ENCODE measurements around the gene CNTN6. TPM values are rescaled to one million over a fixed set of nuclear protein-coding genes. Genes with fewer than 3 reads are reported as not detected.
"Not testable (repeated sequence)": the region's sequence is repeated elsewhere in the genome, so short reads cannot be mapped to it uniquely, and the experiment has no call there.

Gene CNTN6
- polyA plus RNA-seq, 1 donor (not counting 4 experiments of a cell fraction or from before 2014, with no cell fraction given), result not detected

DNA sequence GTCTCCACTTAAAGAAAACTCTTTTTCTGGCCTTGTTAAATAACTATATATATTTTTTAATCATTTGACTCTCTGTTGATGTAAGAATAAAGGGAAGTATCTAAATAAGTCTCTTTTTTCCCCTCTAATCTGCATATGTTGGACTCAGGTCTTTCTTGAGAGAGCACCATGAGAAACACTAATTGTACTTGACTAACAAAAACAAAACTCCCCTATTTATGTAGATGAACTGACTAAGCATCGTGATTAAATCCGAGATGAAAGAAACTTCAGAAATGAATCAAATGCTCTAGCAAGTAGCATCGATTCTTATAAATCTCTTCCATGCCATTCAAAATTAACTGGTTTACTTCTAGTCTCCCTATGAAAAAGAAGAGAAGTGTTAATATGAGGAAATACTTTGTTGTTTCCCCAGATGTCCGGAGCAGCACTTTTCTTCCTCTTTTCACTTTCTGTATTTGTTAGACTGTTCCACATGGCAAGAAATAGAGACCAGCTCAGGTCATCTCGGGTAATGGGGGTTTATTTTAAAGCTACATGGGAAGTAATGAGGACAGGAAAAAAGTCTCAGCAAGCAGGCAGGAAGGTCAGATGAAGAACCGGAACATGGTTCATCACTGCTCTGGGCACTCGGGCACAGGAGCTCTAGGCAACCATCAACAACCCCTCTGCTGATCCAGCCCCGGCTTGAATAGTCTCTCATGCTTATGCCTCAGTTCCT, 288.3 kb downstream of the CNTN6 start:
- DNase-seq (ENCODE audit: low read depth, low spot score), result no peak
- Histone ChIP-seq H3K9ac (ENCODE audit: control insufficient read depth, extremely low read depth, insufficient read depth, low read length) (no peak overlapping the region), H3K9me3 (ENCODE audit: control insufficient read depth, low read depth, low read length) (no peaks in the 10 kb centered on the region), H3K9me1 (ENCODE audit: control insufficient read depth, extremely low read depth, insufficient read depth, low read length) (no peaks in the 10 kb centered on the region), H3K4me1 (ENCODE audit: control insufficient read depth, extremely low read depth, insufficient read depth, low read length) (no peaks in the 10 kb centered on the region), H3K79me2 (ENCODE audit: control insufficient read depth, insufficient read depth, low read length) (no peaks in the 10 kb centered on the region), H2AFZ (ENCODE audit: control insufficient read depth, low read length) (no peak overlapping the region), H3K4me2 (ENCODE audit: control insufficient read depth, extremely low read depth, insufficient read depth, low read depth, low read length) (no peak overlapping the region), H3K27me3 (ENCODE audit: control insufficient read depth, extremely low read depth, insufficient read depth, low read length) (no peaks in the 10 kb centered on the region), H3K36me3 (ENCODE audit: control insufficient read depth in 2 of 2, extremely low read depth in 1 of 2, insufficient read depth in 2 of 2, low read length in 2 of 2) (no peaks in the 10 kb centered on the region), H3K27ac (ENCODE audit: control insufficient read depth, insufficient read depth, low read length) (no peak overlapping the region), H4K20me1 (ENCODE audit: control insufficient read depth, extremely low read depth, insufficient read depth, low read length) (no peaks in the 10 kb centered on the region), H3K4me3 (ENCODE audit: control insufficient read depth in 2 of 3, extremely low read depth in 1 of 3, insufficient read depth in 2 of 3, low read depth in 1 of 3, low read length in 3 of 3) (no peak overlapping the region)
- no peak for FAIRE-seq
- TF ChIP-seq CTCF (optimal IDR thresholded peaks at IDR 0.05 in 1 of 3, IDR thresholded peaks at IDR 0.05 in 1 of 3, conservative IDR thresholded peaks at IDR 0.05 in 1 of 3; ENCODE audit: extremely low read depth in 1 of 3, insufficient read depth in 2 of 3, low read length in 3 of 3), result no peak
- TF ChIP-seq EZH2 (IDR thresholded peaks at IDR 0.05; ENCODE audit: low read length), result no peak
- dilution Hi-C loops (cut with MboI; ENCODE audit: extremely low pct_ligation_motif_present, low sequenced_read_pairs), result no loop called here

DNA sequence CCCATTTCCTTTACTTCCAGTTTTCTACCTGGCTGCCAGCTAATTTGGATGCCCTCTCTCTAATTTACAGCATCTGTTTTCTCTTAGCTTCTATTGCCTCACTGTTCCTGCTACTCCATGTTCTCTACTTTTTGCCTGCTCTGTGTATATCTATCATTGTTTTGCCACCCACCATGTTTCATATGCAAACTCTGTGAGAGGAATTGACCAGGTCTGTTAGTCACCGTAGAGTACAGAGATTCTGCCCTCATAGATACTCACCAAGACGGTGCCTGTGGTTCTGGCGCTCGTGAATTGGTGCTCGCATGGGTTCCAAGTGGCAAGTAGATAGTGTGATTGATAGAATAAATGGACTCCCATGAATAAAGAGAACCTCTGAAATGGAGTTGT, 288.8 kb downstream of the CNTN6 start:
- FAIRE-seq (no peak), DNase-seq (ENCODE audit: low read depth, low spot score) (no peak)
- Histone ChIP-seq H3K4me1 (ENCODE audit: control insufficient read depth, extremely low read depth, insufficient read depth, low read length) (no peaks in the 10 kb centered on the region), H3K36me3 (ENCODE audit: control insufficient read depth in 2 of 2, extremely low read depth in 1 of 2, insufficient read depth in 2 of 2, low read length in 2 of 2) (no peaks in the 10 kb centered on the region), H3K27ac (ENCODE audit: control insufficient read depth, insufficient read depth, low read length) (no peak overlapping the region), H4K20me1 (ENCODE audit: control insufficient read depth, extremely low read depth, insufficient read depth, low read length) (no peaks in the 10 kb centered on the region), H3K9me1 (ENCODE audit: control insufficient read depth, extremely low read depth, insufficient read depth, low read length) (no peaks in the 10 kb centered on the region), H3K4me3 (ENCODE audit: control insufficient read depth in 2 of 3, extremely low read depth in 1 of 3, insufficient read depth in 2 of 3, low read depth in 1 of 3, low read length in 3 of 3) (no peak overlapping the region), H3K79me2 (ENCODE audit: control insufficient read depth, insufficient read depth, low read length) (no peaks in the 10 kb centered on the region), H3K4me2 (ENCODE audit: control insufficient read depth, extremely low read depth, insufficient read depth, low read depth, low read length) (no peak overlapping the region), H3K9me3 (ENCODE audit: control insufficient read depth, low read depth, low read length) (no peaks in the 10 kb centered on the region), H3K27me3 (ENCODE audit: control insufficient read depth, extremely low read depth, insufficient read depth, low read length) (no peaks in the 10 kb centered on the region), H2AFZ (ENCODE audit: control insufficient read depth, low read length) (no peak overlapping the region), H3K9ac (ENCODE audit: control insufficient read depth, extremely low read depth, insufficient read depth, low read length) (no peak overlapping the region)
- no peak for TF ChIP-seq CTCF (optimal IDR thresholded peaks at IDR 0.05 in 1 of 3, IDR thresholded peaks at IDR 0.05 in 1 of 3, conservative IDR thresholded peaks at IDR 0.05 in 1 of 3; ENCODE audit: extremely low read depth in 1 of 3, insufficient read depth in 2 of 3, low read length in 3 of 3)
- TF ChIP-seq EZH2 (IDR thresholded peaks at IDR 0.05; ENCODE audit: low read length), result no peak
- dilution Hi-C loops (cut with MboI; ENCODE audit: extremely low pct_ligation_motif_present, low sequenced_read_pairs), result no loop called here

GRCh38 chr3:1387396-1387905, 294.6 kb downstream of the CNTN6 start:
- DNase-seq (ENCODE audit: low read depth, low spot score); H2AFZ ChIP-seq (ENCODE audit: control insufficient read depth, low read length); H3K9me3 ChIP-seq (ENCODE audit: control insufficient read depth, low read depth, low read length); H4K20me1 ChIP-seq (ENCODE audit: control insufficient read depth, extremely low read depth, insufficient read depth, low read length); H3K9me1 ChIP-seq (ENCODE audit: control insufficient read depth, extremely low read depth, insufficient read depth, low read length); FAIRE-seq; H3K27me3 ChIP-seq (ENCODE audit: control insufficient read depth, extremely low read depth, insufficient read depth, low read length); H3K79me2 ChIP-seq (ENCODE audit: control insufficient read depth, insufficient read depth, low read length); H3K4me2 ChIP-seq (ENCODE audit: control insufficient read depth, extremely low read depth, insufficient read depth, low read depth, low read length); H3K4me1 ChIP-seq (ENCODE audit: control insufficient read depth, extremely low read depth, insufficient read depth, low read length); H3K4me3 ChIP-seq (ENCODE audit: control insufficient read depth in 2 of 3, extremely low read depth in 1 of 3, insufficient read depth in 2 of 3, low read depth in 1 of 3, low read length in 3 of 3); H3K36me3 ChIP-seq (ENCODE audit: control insufficient read depth in 2 of 2, extremely low read depth in 1 of 2, insufficient read depth in 2 of 2, low read length in 2 of 2); H3K9ac ChIP-seq (ENCODE audit: control insufficient read depth, extremely low read depth, insufficient read depth, low read length); H3K27ac ChIP-seq (ENCODE audit: control insufficient read depth, insufficient read depth, low read length); dilution Hi-C loops (cut with MboI; ENCODE audit: extremely low pct_ligation_motif_present, low sequenced_read_pairs): not testable (repeated sequence)

Measured in keratinocyte (primary cell).